Epithelial cell of proximal tubule (primary cell): ENCODE data around the gene CLEC16A. TPM values are rescaled to one million over a fixed set of nuclear protein-coding genes. Genes with fewer than 3 reads are reported as not detected.

Experiments used
- DNase-seq: peaks from one replicate; pipeline ENCODE4 v3.0.0-alpha.2; 2011; ENCODE audit warnings: low read depth
- H3K4me3 ChIP-seq: 2 replicates; pipeline ENCODE4 v1.5.1; 2011; ENCODE audit warnings: low read depth, mild to moderate bottlenecking, low read length
- CTCF ChIP-seq: conservative IDR thresholded peaks from 2 replicates; pipeline ENCODE4 v1.5.1; 2012; ENCODE audit warnings: low read depth, mild to moderate bottlenecking, low read length
- total RNA-seq: library from RNA; depleted of rRNA; stranded (reverse); fragments of >200 nt; gene quantifications from 2 replicates; pipeline ENCODE4 v1.2.3, GENCODE V29; 2015

Gene CLEC16A
- total RNA-seq, 1 donor from 2014 or later, result 15.6 TPM

- H3K4me3 ChIP-seq, result no peak overlapping the region
- no peak for DNase-seq
- no peak for TF ChIP-seq CTCF
Measured at GRCh38 chr16:11087691-11088073, 143.3 kb downstream of the CLEC16A start.

GRCh38 chr16:11088074-11088730, 143.8 kb downstream of the CLEC16A start:
- H3K4me3 ChIP-seq, result no peak overlapping the region
- no peak for DNase-seq
- TF ChIP-seq CTCF, result no peak

DNA sequence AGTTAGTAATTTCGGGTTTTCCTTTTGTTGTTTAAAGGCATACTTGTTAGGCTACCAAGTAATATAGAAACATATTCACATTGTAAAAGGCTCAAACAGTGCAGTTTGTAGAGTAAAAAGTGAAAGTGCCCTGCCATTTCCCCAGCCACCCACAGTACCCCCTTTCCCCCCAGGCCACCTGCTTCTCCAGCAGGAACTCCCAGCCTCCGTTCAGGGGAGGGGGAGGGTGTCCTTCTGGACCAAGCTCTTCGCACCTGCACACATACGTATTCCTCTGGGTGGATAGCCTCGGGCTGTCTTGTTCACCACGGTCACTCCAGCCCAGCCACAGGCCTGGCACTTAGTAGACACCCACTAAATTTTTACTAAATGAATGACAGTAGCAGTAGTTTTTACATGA, 144.5 kb downstream of the CLEC16A start:
- TF ChIP-seq CTCF, result no peak
- H3K4me3 ChIP-seq, result no peak overlapping the region
- no peak for DNase-seq

DNA sequence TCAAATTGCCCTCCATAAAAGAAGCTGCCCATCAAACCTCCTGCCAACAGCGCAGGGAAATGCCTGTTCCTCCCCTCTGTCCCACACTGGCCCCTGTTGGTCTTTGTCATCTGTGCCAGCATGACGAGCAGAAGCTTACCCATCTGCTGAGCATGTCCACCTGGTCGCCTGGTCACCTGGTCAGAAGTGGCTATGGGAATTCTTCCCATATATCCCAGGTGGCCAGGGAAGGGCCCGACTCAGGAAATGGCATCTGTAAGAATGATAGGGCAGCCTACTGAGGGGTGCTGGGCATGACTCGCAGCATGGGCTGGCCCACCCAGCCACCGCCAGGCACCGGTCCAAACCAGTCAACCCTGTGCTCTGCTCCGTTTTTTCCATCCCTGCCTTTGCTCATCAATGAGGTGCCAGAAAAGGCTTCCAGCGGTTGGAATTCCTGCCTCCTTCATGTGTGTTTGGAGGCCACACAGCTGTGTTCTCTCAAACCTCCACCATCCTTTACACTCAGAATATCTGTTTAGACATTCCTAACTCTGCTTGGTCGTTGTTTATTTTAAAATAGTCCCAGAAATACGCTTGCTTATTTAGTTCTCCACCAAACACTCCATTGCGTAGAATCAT, 145.2 kb downstream of the CLEC16A start:
- no peak for DNase-seq
- no peak for TF ChIP-seq CTCF
- no peak overlapping the region for H3K4me3 ChIP-seq

DNA sequence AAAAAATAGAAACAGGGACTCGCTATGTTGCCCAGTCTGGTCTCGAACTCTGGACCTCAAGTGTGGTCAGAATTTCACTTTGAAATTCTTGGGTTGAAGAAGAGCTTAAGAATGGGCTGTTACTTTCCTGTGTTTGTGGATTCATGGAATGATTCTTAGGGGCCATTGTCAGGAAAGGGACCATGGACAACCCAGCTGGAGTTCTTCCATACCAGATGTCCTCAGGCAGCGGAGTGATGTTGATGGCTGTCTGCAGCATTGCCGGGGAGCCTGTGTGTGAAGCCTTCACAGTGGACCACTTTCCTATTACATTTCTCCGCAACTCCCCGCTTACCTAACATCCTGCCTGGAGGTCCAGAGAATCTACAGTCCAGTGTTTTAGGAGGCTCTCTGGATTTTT, 145.9 kb downstream of the CLEC16A start:
- H3K4me3 ChIP-seq, result no peak overlapping the region
- no peak for DNase-seq
- no peak for TF ChIP-seq CTCF

DNA sequence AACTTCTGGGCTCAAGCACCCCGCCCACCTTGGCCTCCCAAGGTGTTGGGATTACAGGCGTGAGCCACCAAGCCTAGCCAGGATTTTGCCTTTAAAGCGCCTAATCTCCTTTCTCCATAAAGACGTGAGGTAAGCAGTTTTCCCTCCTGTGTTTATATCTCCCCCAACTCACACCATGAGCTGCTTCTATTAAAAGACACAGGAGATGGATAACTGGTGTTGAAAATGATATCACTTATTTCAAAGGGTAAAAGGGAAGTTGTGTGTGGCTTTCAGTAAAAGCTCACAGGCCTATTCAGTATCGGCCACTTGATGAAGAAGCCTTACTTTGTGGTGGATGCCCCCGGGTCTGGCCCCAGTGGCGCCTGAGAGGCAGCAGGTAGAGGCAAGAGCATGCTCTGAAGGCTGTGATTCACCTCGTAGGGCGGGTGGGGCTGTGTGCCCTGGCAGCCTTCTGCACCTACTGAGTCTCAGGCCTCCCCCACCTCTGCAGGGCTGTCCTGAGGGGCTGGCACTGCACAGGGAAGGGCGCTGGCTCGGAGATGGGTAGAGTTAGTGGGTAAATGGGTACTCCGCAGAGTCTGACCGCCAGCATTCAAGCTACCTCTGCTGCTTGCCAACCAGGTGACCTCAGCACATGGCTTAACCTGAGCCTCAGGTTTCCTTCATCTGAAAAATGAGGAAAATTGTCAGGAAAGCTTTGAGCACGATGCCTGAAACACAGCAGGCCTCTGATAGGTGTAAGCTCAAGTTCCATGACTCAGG, 146.8 kb downstream of the CLEC16A start:
- TF ChIP-seq CTCF, result no peak
- H3K4me3 ChIP-seq, result no peak overlapping the region
- no peak for DNase-seq
